GM23338 (cell line): Measurements from ENCODE around the gene FAF1. TPM values are rescaled to one million over a fixed set of nuclear protein-coding genes. Genes with fewer than 3 reads are reported as not detected.

ENCODE experiments used
- ATAC-seq: fragments of 200-7000 bp; cut with Tn5 transposase; 3 replicates; pipeline ENCODE4 v1.9.1; 2020
- DNase-seq: peaks from one replicate; pipeline ENCODE4 v3.0.0-alpha.2; 2015; ENCODE audit warnings: low spot score
- H2AFZ ChIP-seq: fragments of 200-600 bp; sonication (generic); 2 replicates; pipeline ENCODE4 v1.8.0; 2016; ENCODE audit warnings: antibody characterized with exemption, mild to moderate bottlenecking, moderate library complexity
- H3F3A ChIP-seq: fragments of 200-600 bp; sonication (generic); replicated peaks from 2 replicates; pipeline ENCODE4 v1.8.0; 2017; ENCODE audit warnings: antibody characterized with exemption, mixed run types, low read depth
- H3K27ac ChIP-seq: fragments of 200-600 bp; sonication (generic); 2 replicates; pipeline ENCODE4 v1.6.1; 2016; ENCODE audit warnings: low read depth
- H3K27me3 ChIP-seq: fragments of 200-600 bp; sonication (generic); 2 replicates; pipeline ENCODE4 v1.8.0; 2016; ENCODE audit warnings: mild to moderate bottlenecking, mixed run types, moderate library complexity; ENCODE audit not compliant: insufficient read depth
- H3K36me3 ChIP-seq: fragments of 200-600 bp; sonication (generic); 2 replicates; pipeline ENCODE4 v1.8.0; 2016; ENCODE audit warnings: mild to moderate bottlenecking; ENCODE audit not compliant: insufficient read depth
- H3K4me1 ChIP-seq: fragments of 200-600 bp; sonication (generic); 2 replicates; pipeline ENCODE4 v1.8.0; 2016; ENCODE audit warnings: mild to moderate bottlenecking, moderate library complexity; ENCODE audit not compliant: insufficient read depth
- H3K4me2 ChIP-seq: fragments of 200-600 bp; sonication (generic); 2 replicates; pipeline ENCODE4 v1.7.1; 2017; ENCODE audit warnings: mixed run types
- H3K4me3 ChIP-seq: fragments of 200-600 bp; sonication (generic); 2 replicates; pipeline ENCODE4 v1.6.1; 2016; ENCODE audit warnings: mixed run types
- H3K79me2 ChIP-seq: fragments of 200-600 bp; sonication (generic); replicated peaks from 2 replicates; pipeline ENCODE4 v1.8.0; 2017; ENCODE audit warnings: mild to moderate bottlenecking; ENCODE audit not compliant: insufficient read depth
- H3K9me2 ChIP-seq: fragments of 200-600 bp; sonication (generic); 2 replicates; pipeline ENCODE4 v1.8.0; 2017; ENCODE audit not compliant: insufficient read depth
- H4K20me1 ChIP-seq: fragments of 200-600 bp; sonication (generic); replicated peaks from 2 replicates; pipeline ENCODE4 v1.8.0; 2017; ENCODE audit warnings: mild to moderate bottlenecking; ENCODE audit not compliant: insufficient read depth
- H3K27ac Mint-ChIP-seq: 2 replicates; pipeline ENCODE4 v1.8.0; 2020; ENCODE audit warnings: inconsistent platforms, mild to moderate bottlenecking, moderate library complexity, mixed read lengths
- H3K27me3 Mint-ChIP-seq: 3 replicates; pipeline ENCODE4 v1.8.0; 2022; ENCODE audit warnings: low read depth, mild to moderate bottlenecking, moderate library complexity, mixed read lengths, inconsistent platforms; ENCODE audit not compliant: insufficient read depth, poor library complexity
- H3K36me3 Mint-ChIP-seq: 3 replicates; pipeline ENCODE4 v1.8.0; 2021; ENCODE audit warnings: low read depth, mild to moderate bottlenecking, inconsistent platforms, moderate library complexity, mixed read lengths
- H3K4me1 Mint-ChIP-seq: 3 replicates; pipeline ENCODE4 v1.8.0; 2020; ENCODE audit warnings: mild to moderate bottlenecking, inconsistent platforms, mixed read lengths
- H3K4me3 Mint-ChIP-seq: 3 replicates; pipeline ENCODE4 v1.8.0; 2021; ENCODE audit warnings: moderate library complexity, mild to moderate bottlenecking, inconsistent platforms, mixed read lengths
- H3K9me3 Mint-ChIP-seq: 3 replicates; pipeline ENCODE4 v1.8.0; 2020; ENCODE audit warnings: moderate library complexity, mild to moderate bottlenecking, inconsistent platforms, mixed read lengths
- CTCF ChIP-seq, 2 experiments: fragments of 200-600 bp in 1 of 2; sonication (generic) in 1 of 2; conservative IDR thresholded peaks; 2 replicates each; pipeline versions ENCODE4 v1.5.1 to v1.6.1; 2016 to 2017; ENCODE audit warnings: antibody characterized with exemption in 2 of 2, low read depth in 2 of 2, mild to moderate bottlenecking in 2 of 2, moderate library complexity in 1 of 2
- ETS1 ChIP-seq: IDR thresholded peaks from 2 replicates; pipeline ENCODE4 v1.6.1; 2016; ENCODE audit warnings: antibody characterized with exemption
- EZH2 ChIP-seq: fragments of 200-600 bp; sonication (generic); IDR thresholded peaks from one replicate; pipeline ENCODE4 v1.8.0; 2017; ENCODE audit warnings: antibody characterized with exemption, mild to moderate bottlenecking, low read depth; ENCODE audit not compliant: unreplicated experiment
- EZH2phosphoT487 ChIP-seq: fragments of 200-600 bp; sonication (generic); IDR thresholded peaks from one replicate; pipeline ENCODE4 v1.8.1; 2018; ENCODE audit warnings: antibody characterized with exemption; ENCODE audit not compliant: unreplicated experiment
- NANOG ChIP-seq: IDR thresholded peaks from 2 replicates; pipeline ENCODE4 v1.6.1; 2016; ENCODE audit warnings: antibody characterized with exemption, borderline replicate concordance
- ZNF462 ChIP-seq: fragments of 250-450 bp; sonication (Bioruptor Pico); IDR thresholded peaks from 2 replicates; pipeline ENCODE4 v1.5.0; 2020; ENCODE audit warnings: mild to moderate bottlenecking, moderate library complexity
- polyA plus RNA-seq: library from polyadenylated mRNA; unstranded; fragments of >200 nt; fragmentation: Nextera tagmentation; extraction: Ambion mirVana; gene quantifications from 2 replicates; pipeline ENCODE4 v1.2.1, GENCODE V29; 2016
- total RNA-seq: library from RNA; depleted of rRNA; stranded (reverse); fragments of >200 nt; shearing (Covaris generic); gene quantifications from 2 replicates; pipeline ENCODE4 v1.2.3, GENCODE V29; 2014

FAF1 gene
- total and polyA plus RNA-seq, 2 experiments from 2014 or later = 24.1 to 53.2 TPM

- Histone ChIP-seq H3K4me3 (no peak overlapping the region), H3K9me2 (no peaks in the 10 kb centered on the region), H2AFZ (no peak overlapping the region), H3K27ac (no peak overlapping the region), H3F3A (no peaks in the 10 kb centered on the region), H3K4me2 (no peak overlapping the region), H3K79me2 (no peaks in the 10 kb centered on the region), H3K27me3 (no peaks in the 10 kb centered on the region), H3K36me3 (no peaks in the 10 kb centered on the region), H4K20me1 (no peaks in the 10 kb centered on the region), H3K4me1 (no peaks in the 10 kb centered on the region)
- H3K4me1 Mint-ChIP-seq = peaks cover 6% of the 10 kb centered on the region; the same call in 2 of the 3 replicates
- H3K27ac Mint-ChIP-seq = no peak overlapping the region
- no peak for TF ChIP-seq ETS1
- TF ChIP-seq EZH2 = no peak
- no peak for TF ChIP-seq NANOG
- TF ChIP-seq ZNF462 (CRISPR knock-in tag) = no peak
- no peak for TF ChIP-seq EZH2phosphoT487
- TF ChIP-seq CTCF (conservative IDR thresholded peaks at IDR 0.05; ENCODE audit: low read depth in 2 of 2) = no peak
- no peaks in the 10 kb centered on the region for H3K36me3 Mint-ChIP-seq
- no peak for ATAC-seq
- H3K9me3 Mint-ChIP-seq = no peaks in the 10 kb centered on the region
- no peak for DNase-seq
- H3K4me3 Mint-ChIP-seq = no peak overlapping the region
- H3K27me3 Mint-ChIP-seq = no peaks in the 10 kb centered on the region
These were observed 325.8 kb downstream of the FAF1 start for GRCh38 chr1:50634251-50634650.
